GM12891 (cell line): Measurements from ENCODE around the gene CTNNA1.

Source experiments
- POLR2A ChIP-seq: IDR thresholded peaks from 2 replicates; pipeline ENCODE4 v1.6.1; 2011; ENCODE audit warnings: low read depth, low read length, control low read depth
- POLR2AphosphoS5 ChIP-seq: IDR thresholded peaks from 2 replicates; pipeline ENCODE4 v1.6.1; 2011; ENCODE audit warnings: low read depth, low read length, control low read depth
- SPI1 ChIP-seq: IDR thresholded peaks from 2 replicates; pipeline ENCODE4 v1.6.1; 2011; ENCODE audit warnings: low read depth, low read length, control low read depth
- TAF1 ChIP-seq: IDR thresholded peaks from 2 replicates; pipeline ENCODE4 v1.6.1; 2011; ENCODE audit warnings: low read depth, low read length, control low read depth

- TF ChIP-seq POLR2A (no peak), POLR2AphosphoS5 (no peak), TAF1 (no peak), SPI1 (no peak)
Observed at GRCh38 chr5:138936968-138937345, 183.7 kb downstream of the CTNNA1 start.
